Small intestine (tissue), 7 donors: ENCODE results near the gene ITPR2. TPM values are rescaled to one million over a fixed set of nuclear protein-coding genes. Genes with fewer than 3 reads are reported as not detected.

Experiments
- DNase-seq, 2 donors: peaks; one replicate each; pipeline versions ENCODE4 v3.0.0 to v3.0.0-alpha.2; 2013
- FAIRE-seq: peaks from 2 replicates; lab custom pipeline; 2012; peaks lifted over from hg19 to GRCh38; lab: Jason Lieb, UNC
- H3K27ac ChIP-seq, 3 donors: one replicate each; pipeline ENCODE4 v1.5.1; 2013; ENCODE audit warnings: low read length in 2 of 3, mild to moderate bottlenecking in 2 of 3, control low read depth in 1 of 3, inconsistent platforms in 1 of 3, low read depth in 1 of 3, moderate library complexity in 1 of 3
- H3K27me3 ChIP-seq, 3 donors: one replicate each; pipeline ENCODE4 v1.6.1; 2013; ENCODE audit warnings: low read length in 3 of 3, inconsistent platforms in 1 of 3; ENCODE audit not compliant: control insufficient read depth in 3 of 3, insufficient read depth in 3 of 3
- H3K36me3 ChIP-seq, 3 donors: one replicate each; pipeline ENCODE4 v1.6.1; 2013; ENCODE audit warnings: low read length in 3 of 3, inconsistent platforms in 1 of 3, low read depth in 1 of 3, mild to moderate bottlenecking in 1 of 3, moderate library complexity in 1 of 3; ENCODE audit not compliant: control insufficient read depth in 3 of 3, insufficient read depth in 2 of 3
- H3K4me1 ChIP-seq, 3 donors: one replicate each; pipeline ENCODE4 v1.6.1; 2013; ENCODE audit warnings: low read length in 2 of 3, inconsistent platforms in 1 of 3, low read depth in 1 of 3, mild to moderate bottlenecking in 1 of 3, moderate library complexity in 1 of 3; ENCODE audit not compliant: control insufficient read depth in 3 of 3, insufficient read depth in 2 of 3
- H3K4me3 ChIP-seq, 3 donors: one replicate each; pipeline ENCODE4 v1.5.1; 2013; ENCODE audit warnings: low read length in 3 of 3, control low read depth in 1 of 3, inconsistent platforms in 1 of 3, low read depth in 1 of 3, mild to moderate bottlenecking in 1 of 3, moderate library complexity in 1 of 3
- H3K9me3 ChIP-seq, 2 donors: one replicate each; pipeline ENCODE4 v1.6.1; 2013; ENCODE audit warnings: low read depth in 1 of 2, low read length in 1 of 2; ENCODE audit not compliant: control insufficient read depth in 2 of 2, insufficient read depth in 1 of 2
- WGBS, 3 donors: extraction: QIAGEN DNeasy Blood & Tissue Kit; methylation state at CpG; one replicate each; pipeline ENCODE4 v1.1.7; 2013; 5-methylcytosine and 5-hydroxymethylcytosine counted together
- polyA plus RNA-seq, 4 donors: library from polyadenylated mRNA; stranded (reverse) in 3 of 4; unstranded in 1 of 4; fragments of 200-250 nt in 3 of 4; fragments of 120-200 nt in 1 of 4; gene quantifications; one replicate each; pipeline versions ENCODE4 v1.2.1 to v1.2.3, GENCODE V29; 2013
- donor health status: healthy with polysubstance abuse.
- donor health status: control.
- donor health status: control.
- donor health status: Bipolar disorder and iron deficiency.
- donor health status: healthy.

The ITPR2 gene
- polyA plus RNA-seq, 4 donors, result 2.2 to 9.2 (median 4.4) TPM

DNA sequence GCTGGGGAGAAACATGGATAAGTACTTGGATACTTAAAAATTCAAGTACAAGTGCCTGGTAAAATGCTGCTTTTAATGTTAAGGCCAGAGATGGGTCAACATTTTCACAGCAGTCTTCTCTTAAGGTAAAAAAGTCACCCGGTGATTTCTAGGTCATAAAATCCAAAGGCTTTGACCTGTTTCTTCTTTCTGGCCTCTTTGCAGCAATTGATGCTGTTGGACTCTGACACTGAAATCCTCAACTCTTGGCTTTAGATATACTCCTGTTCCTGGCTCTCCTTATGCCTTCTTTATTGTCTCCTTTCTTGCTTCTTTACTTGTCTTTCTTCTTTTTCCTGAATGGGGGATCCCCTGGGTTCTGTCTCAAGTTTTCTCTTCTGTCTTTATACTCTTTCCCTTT, 448.5 kb downstream of the ITPR2 start:
- Histone ChIP-seq H3K9me3 (peaks cover 0 to 4% of the 10 kb centered on the region in 2 donors), H3K4me1 (peaks cover 0 to 14% (median 0%) of the 10 kb centered on the region in 3 donors), H3K27me3 (no peaks in the 10 kb centered on the region), H3K36me3 (peaks cover 0 to 2% (median 0%) of the 10 kb centered on the region in 3 donors), H3K4me3 (no peak overlapping the region), H3K27ac (peak overlapping the region in 1 of 3 donors; percentile 62)
- DNase-seq (peak in 1 of 2 donors; percentile 54), FAIRE-seq (no peak)
- WGBS, 3 donors, result 52 to 75% (median 54%) methylated on average over 1 of the region's 1 CpG

- Histone ChIP-seq H3K9me3 (peaks cover 0 to 4% of the 10 kb centered on the region in 2 donors), H3K36me3 (peaks cover 0 to 2% (median 0%) of the 10 kb centered on the region in 3 donors), H3K4me3 (no peak overlapping the region), H3K4me1 (peaks cover 0 to 6% (median 0%) of the 10 kb centered on the region in 3 donors), H3K27ac (no peak overlapping the region), H3K27me3 (no peaks in the 10 kb centered on the region)
- DNase-seq (no peak), FAIRE-seq (no peak)
- WGBS, 3 donors, result 92 to 94% (median 93%) methylated on average over 1 of the region's 1 CpG
Measured at GRCh38 chr12:26383041-26383440, 450.0 kb downstream of the ITPR2 start.

DNA sequence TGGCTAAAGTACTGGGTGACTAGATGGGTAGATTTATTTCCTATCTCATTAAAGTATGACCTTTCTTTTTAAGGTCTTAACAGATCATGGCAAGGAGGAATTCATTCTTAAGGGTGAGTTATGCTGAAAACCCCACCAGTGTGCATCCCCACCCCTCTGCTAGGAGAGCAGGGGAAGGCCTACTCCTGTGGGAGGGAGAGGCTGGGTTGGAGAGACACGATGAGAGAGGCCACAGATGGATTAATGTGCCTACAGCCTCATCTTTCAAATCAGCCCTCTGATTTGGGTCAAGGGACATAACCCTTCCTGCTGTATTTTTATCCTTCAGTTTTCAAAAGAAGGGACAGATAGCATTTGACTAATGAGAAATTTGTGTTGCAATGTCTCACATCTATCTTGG, 452.1 kb downstream of the ITPR2 start:
- 62 to 82% (median 80%) methylated on average over 1 of the region's 1 CpG for WGBS, 3 donors
- peaks cover 0 to 6% (median 0%) of the 10 kb centered on the region in 3 donors for H3K4me1 ChIP-seq
- H3K4me3 ChIP-seq, result no peak overlapping the region
- H3K36me3 ChIP-seq, result peaks cover 0 to 2% (median 0%) of the 10 kb centered on the region in 3 donors
- no peaks in the 10 kb centered on the region for H3K27me3 ChIP-seq
- FAIRE-seq (no peak), DNase-seq (no peak)
- H3K9me3 ChIP-seq, result peaks cover 0 to 4% of the 10 kb centered on the region in 2 donors
- H3K27ac ChIP-seq, result no peak overlapping the region

DNA sequence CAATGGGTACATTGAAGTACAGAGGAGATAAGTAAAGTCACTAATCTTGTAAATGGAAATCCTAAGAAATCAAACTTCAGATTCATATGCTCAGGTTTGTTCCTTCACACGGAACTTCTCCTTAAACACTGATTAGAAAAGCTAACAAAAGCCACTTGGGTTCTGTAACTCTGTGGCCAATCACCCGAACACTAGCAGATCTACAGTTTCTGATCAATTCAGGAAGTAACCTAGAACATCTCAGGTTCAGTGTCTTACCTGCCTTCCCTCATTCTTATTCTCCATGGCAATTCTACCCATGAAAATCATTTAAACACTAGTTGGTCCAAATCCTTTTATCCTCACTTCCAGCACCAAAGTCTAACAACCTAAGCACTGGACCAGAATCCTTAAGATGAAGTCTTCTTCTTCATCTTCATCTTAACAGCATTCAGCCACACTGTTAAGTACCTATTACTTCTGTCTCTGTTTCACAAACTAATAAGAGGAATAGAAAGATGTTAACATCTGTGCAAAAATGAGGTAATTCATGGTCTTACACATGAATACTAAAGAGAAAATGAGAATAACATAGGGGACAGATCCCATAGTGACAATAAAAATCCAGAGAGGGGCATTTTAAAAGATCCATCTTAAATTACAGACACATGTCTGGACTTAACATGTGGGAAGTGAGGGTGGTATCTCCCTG, 453.1 kb downstream of the ITPR2 start:
- no peak overlapping the region for H3K4me3 ChIP-seq
- H3K36me3 ChIP-seq, result peaks cover 0 to 2% (median 0%) of the 10 kb centered on the region in 3 donors
- no peak overlapping the region for H3K27ac ChIP-seq
- peaks cover 0 to 3% (median 0%) of the 10 kb centered on the region in 3 donors for H3K4me1 ChIP-seq
- H3K27me3 ChIP-seq, result no peaks in the 10 kb centered on the region
- H3K9me3 ChIP-seq, result peaks cover 0 to 4% of the 10 kb centered on the region in 2 donors
- no peak for DNase-seq
- 86 to 94% (median 89%) methylated on average over 2 of the region's 2 CpGs for WGBS, 3 donors
- no peak for FAIRE-seq

GRCh38 chr12:26378711-26379110, 454.3 kb downstream of the ITPR2 start:
- no peaks in the 10 kb centered on the region for H3K27me3 ChIP-seq
- WGBS, 3 donors, result 76 to 91% (median 87%) methylated on average over 6 of the region's 6 CpGs
- no peak overlapping the region for H3K4me3 ChIP-seq
- peaks cover 0 to 4% of the 10 kb centered on the region in 2 donors for H3K9me3 ChIP-seq
- H3K36me3 ChIP-seq, result peaks cover 0 to 2% (median 0%) of the 10 kb centered on the region in 3 donors
- H3K4me1 ChIP-seq, result no peaks in the 10 kb centered on the region
- DNase-seq (peak in 1 of 2 donors; percentile 11), FAIRE-seq (no peak)
- no peak overlapping the region for H3K27ac ChIP-seq

GRCh38 chr12:26374934-26375680, 457.9 kb downstream of the ITPR2 start:
- WGBS, 3 donors, result 77 to 95% (median 89%) methylated on average over 2 of the region's 2 CpGs
- peaks cover 0 to 2% (median 2%) of the 10 kb centered on the region in 3 donors for H3K36me3 ChIP-seq
- H3K27me3 ChIP-seq, result no peaks in the 10 kb centered on the region
- FAIRE-seq, result no peak
- H3K9me3 ChIP-seq, result no peaks in the 10 kb centered on the region
- no peak overlapping the region for H3K27ac ChIP-seq
- DNase-seq, result no peak
- no peak overlapping the region for H3K4me3 ChIP-seq
- H3K4me1 ChIP-seq, result no peaks in the 10 kb centered on the region

GRCh38 chr12:26373606-26374495, 459.1 kb downstream of the ITPR2 start:
- DNase-seq, result no peak
- H3K27me3 ChIP-seq, result no peaks in the 10 kb centered on the region
- WGBS, 3 donors, result 93 to 95% (median 93%) methylated on average over 7 of the region's 7 CpGs
- no peak overlapping the region for H3K27ac ChIP-seq
- no peaks in the 10 kb centered on the region for H3K4me1 ChIP-seq
- no peak overlapping the region for H3K4me3 ChIP-seq
- peaks cover 0 to 2% (median 2%) of the 10 kb centered on the region in 3 donors for H3K36me3 ChIP-seq
- no peaks in the 10 kb centered on the region for H3K9me3 ChIP-seq
- FAIRE-seq, result no peak

GRCh38 chr12:26372866-26373265, 460.1 kb downstream of the ITPR2 start:
- no peak for DNase-seq
- Histone ChIP-seq H3K4me1 (no peaks in the 10 kb centered on the region), H3K36me3 (peaks cover 0 to 2% (median 2%) of the 10 kb centered on the region in 3 donors), H3K9me3 (no peaks in the 10 kb centered on the region), H3K27ac (no peak overlapping the region), H3K4me3 (no peak overlapping the region), H3K27me3 (no peaks in the 10 kb centered on the region)
- 90 to 97% (median 93%) methylated on average over 6 of the region's 6 CpGs for WGBS, 3 donors
- no peak for FAIRE-seq
